Skeletal muscle satellite cell (primary cell): ENCODE measurements around the gene ZNF454.

Experiments used
- H3K27me3 ChIP-seq: 2 replicates; pipeline ENCODE4 v1.7.0; 2013; ENCODE audit warnings: low read length; ENCODE audit not compliant: control insufficient read depth, insufficient read depth
- H3K36me3 ChIP-seq: 2 replicates; pipeline ENCODE4 v1.7.0; 2013; ENCODE audit warnings: mild to moderate bottlenecking, control low read depth, low read length; ENCODE audit not compliant: insufficient read depth
- H3K4me1 ChIP-seq: 2 replicates; pipeline ENCODE4 v1.7.0; 2013; ENCODE audit warnings: low read length; ENCODE audit not compliant: control insufficient read depth, insufficient read depth
- H3K4me2 ChIP-seq: 2 replicates; pipeline ENCODE4 v1.7.0; 2013; ENCODE audit warnings: mild to moderate bottlenecking, low read length
- H3K4me3 ChIP-seq: 2 replicates; pipeline ENCODE4 v1.7.0; 2013; ENCODE audit warnings: low read length
- H3K9ac ChIP-seq: 2 replicates; pipeline ENCODE4 v1.7.0; 2013; ENCODE audit warnings: mild to moderate bottlenecking, low read depth, low read length, moderate library complexity
- H3K9me3 ChIP-seq: replicated peaks from 2 replicates; pipeline ENCODE4 v1.7.0; 2013; ENCODE audit warnings: mild to moderate bottlenecking, control low read depth, low read length

The ZNF454 gene

DNA sequence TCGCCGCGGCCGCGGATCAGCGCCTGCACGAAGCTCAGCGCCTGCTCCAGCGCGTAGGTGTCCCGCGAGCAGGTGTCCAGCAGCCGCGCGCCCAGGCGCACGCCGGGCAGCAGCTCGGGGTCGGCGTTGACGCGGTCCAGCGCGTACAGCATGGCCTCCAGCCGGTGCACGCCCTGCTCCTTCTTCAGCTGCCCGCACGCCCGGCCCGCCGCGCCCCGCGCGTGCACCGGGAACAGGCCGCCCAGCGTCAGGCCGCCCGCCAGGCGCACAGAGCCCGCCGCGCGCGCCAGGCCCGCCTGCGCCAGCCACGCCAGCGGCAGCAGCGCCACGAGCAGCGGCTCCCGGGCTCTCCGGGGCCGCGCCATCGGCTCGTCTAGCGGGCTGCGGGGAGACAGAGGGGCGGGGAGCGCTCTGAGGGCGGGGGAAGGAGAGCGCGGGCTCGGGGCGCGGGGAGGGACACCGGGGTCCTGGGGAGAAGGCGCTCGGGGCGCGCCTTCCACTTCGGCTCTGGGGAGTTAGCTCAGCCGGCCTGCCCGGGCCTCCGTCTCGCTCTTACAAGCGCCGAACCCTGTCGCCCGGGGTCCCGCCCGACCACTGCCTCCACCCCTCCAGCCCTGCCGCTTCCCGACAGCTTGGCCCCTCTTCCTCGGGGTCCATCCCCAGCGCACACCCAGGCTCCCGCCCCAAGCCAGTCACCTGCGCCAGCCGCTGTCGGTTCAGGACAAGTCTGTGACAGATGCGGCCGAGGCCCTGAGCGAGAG lies 53.8 kb downstream of the ZNF454 start, which contains the start of gene GRM6:
GRM6 (minus strand) TSS at position 741 of the 761 bp plus-strand sequence; CDS start at position 365, 376 bp downstream.
- Histone ChIP-seq H3K4me2 (no peak within 1 kb of the TSS), H3K27me3 (peaks cover 5% of the 10 kb centered on the region), H3K9me3 (peaks cover 11% of the 10 kb centered on the region)

GRCh38 chr5:178995341-178995690 lies 54.3 kb downstream of the ZNF454 start:
- Histone ChIP-seq H3K27me3 (peaks cover 5% of the 10 kb centered on the region), H3K9me3 (peaks cover 11% of the 10 kb centered on the region), H3K36me3 (no peaks in the 10 kb centered on the region), H3K4me3 (no peak overlapping the region), H3K4me1 (no peaks in the 10 kb centered on the region), H3K4me2 (no peak overlapping the region), H3K9ac (no peak overlapping the region)

More for the DNA sequence above, 53.8 kb downstream of the ZNF454 start, which contains the start of gene GRM6:
- Histone ChIP-seq H3K4me1 (no peaks in the 10 kb centered on the region), H3K4me3 (no peak within 1 kb of the TSS), H3K36me3 (no peaks in the 10 kb centered on the region), H3K9ac (no peak within 1 kb of the TSS)

DNA sequence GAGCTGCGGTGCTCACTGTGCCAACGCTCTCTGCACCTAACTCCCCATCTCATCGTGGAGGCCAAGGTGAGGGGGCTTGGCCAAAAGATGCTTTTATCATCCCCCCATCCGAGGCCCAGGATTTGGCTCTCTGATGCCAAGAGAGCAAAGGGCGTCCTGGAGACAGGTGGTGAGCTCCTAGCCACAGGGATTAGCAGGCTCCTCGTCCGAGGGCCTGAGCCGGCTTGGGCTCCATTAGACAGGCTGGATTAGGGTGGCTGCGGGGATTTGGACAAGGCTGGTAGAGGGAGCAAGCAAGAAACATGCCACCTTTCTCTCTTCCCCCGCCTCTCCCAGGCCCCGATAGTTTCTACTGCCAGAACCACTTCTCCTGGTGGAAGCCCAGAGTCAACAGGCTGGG lies 55.2 kb downstream of the ZNF454 start:
- Histone ChIP-seq H3K4me3 (no peak overlapping the region), H3K9ac (no peak overlapping the region), H3K4me1 (no peaks in the 10 kb centered on the region), H3K4me2 (no peak overlapping the region), H3K9me3 (peaks cover 6% of the 10 kb centered on the region), H3K36me3 (no peaks in the 10 kb centered on the region), H3K27me3 (peaks cover 5% of the 10 kb centered on the region)

GRCh38 chr5:178997191-178997590 lies 56.2 kb downstream of the ZNF454 start:
- Histone ChIP-seq H3K4me3 (no peak overlapping the region), H3K27me3 (peaks cover 5% of the 10 kb centered on the region), H3K36me3 (no peaks in the 10 kb centered on the region), H3K4me1 (no peaks in the 10 kb centered on the region), H3K9ac (no peak overlapping the region), H3K9me3 (peaks cover 5% of the 10 kb centered on the region), H3K4me2 (no peak overlapping the region)

DNA sequence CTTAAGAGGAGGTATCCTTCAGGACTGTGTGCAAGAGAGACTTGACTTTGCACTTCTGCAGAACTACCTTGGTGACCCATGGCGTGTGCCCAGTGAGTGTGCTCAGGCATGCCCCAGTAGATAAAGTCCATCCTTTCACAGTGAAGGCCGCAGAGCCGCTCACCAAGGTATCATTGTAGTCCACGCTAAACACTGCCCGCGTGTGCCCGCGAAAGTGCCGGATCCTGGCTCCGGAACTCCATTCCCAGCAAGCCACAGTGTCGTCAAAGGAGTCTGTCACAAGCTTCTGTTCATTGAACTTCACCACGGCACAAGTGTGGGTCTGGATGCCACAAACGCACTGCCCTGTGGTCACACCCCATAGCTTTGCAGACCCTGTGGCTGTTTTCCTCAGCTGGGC lies 57.4 kb downstream of the ZNF454 start:
- no peak overlapping the region for H3K4me2 ChIP-seq
- H3K4me1 ChIP-seq, result no peaks in the 10 kb centered on the region
- H3K27me3 ChIP-seq, result peaks cover 5% of the 10 kb centered on the region
- no peak overlapping the region for H3K9ac ChIP-seq
- peaks cover 5% of the 10 kb centered on the region for H3K9me3 ChIP-seq
- H3K4me3 ChIP-seq, result no peak overlapping the region
- H3K36me3 ChIP-seq, result no peaks in the 10 kb centered on the region

- no peaks in the 10 kb centered on the region for H3K36me3 ChIP-seq
- no peaks in the 10 kb centered on the region for H3K9me3 ChIP-seq
- H3K4me3 ChIP-seq, result no peak overlapping the region
- no peak overlapping the region for H3K4me2 ChIP-seq
- no peaks in the 10 kb centered on the region for H3K4me1 ChIP-seq
- H3K27me3 ChIP-seq, result no peaks in the 10 kb centered on the region
- H3K9ac ChIP-seq, result no peak overlapping the region
Observed at GRCh38 chr5:179006564-179006963, 65.6 kb downstream of the ZNF454 start.

DNA sequence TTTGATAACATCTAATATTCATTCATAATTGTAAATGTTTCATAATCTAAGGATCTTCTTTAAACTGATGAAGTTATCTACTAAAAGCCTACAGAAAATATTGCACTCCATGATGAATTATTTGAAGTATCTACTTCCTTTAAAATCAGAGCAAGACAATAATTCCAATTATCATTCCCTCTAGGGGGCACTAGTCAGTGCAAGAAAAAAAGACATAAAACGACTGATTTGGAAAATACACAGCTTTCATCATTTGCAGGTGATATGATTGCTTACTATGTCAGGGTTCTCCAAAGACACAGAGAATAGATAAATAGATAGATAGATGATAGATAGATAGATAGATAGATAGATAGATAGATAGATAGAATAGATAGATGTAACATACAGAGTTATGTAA lies 67.7 kb downstream of the ZNF454 start:
- no peaks in the 10 kb centered on the region for H3K4me1 ChIP-seq
- no peak overlapping the region for H3K4me3 ChIP-seq
- H3K4me2 ChIP-seq, result no peak overlapping the region
- no peaks in the 10 kb centered on the region for H3K36me3 ChIP-seq
- H3K9me3 ChIP-seq, result no peaks in the 10 kb centered on the region
- no peaks in the 10 kb centered on the region for H3K27me3 ChIP-seq
- H3K9ac ChIP-seq, result no peak overlapping the region
